HEK293T (cell line): ENCODE measurements around the gene COMMD3.

ENCODE experiments used
- ARNT ChIP-seq: fragments of 450-650 bp; IDR thresholded peaks from 2 replicates; pipeline ENCODE4 v1.6.1; 2017; ENCODE audit warnings: mild to moderate bottlenecking
- BHLHE40 ChIP-seq: fragments of 450-650 bp; IDR thresholded peaks from 2 replicates; pipeline ENCODE4 v1.6.1; 2016; ENCODE audit warnings: mild to moderate bottlenecking, moderate library complexity, borderline replicate concordance
- FOXA1 ChIP-seq: fragments of 450-650 bp; IDR thresholded peaks from 2 replicates; pipeline ENCODE4 v1.6.1; 2016; ENCODE audit warnings: mild to moderate bottlenecking
- FOXK2 ChIP-seq: fragments of 450-650 bp; IDR thresholded peaks from 2 replicates; pipeline ENCODE4 v1.6.1; 2016; ENCODE audit warnings: mild to moderate bottlenecking
- FOXM1 ChIP-seq: fragments of 450-650 bp; IDR thresholded peaks from 2 replicates; pipeline ENCODE4 v1.6.1; 2017; ENCODE audit warnings: mild to moderate bottlenecking, borderline replicate concordance
- HDGF ChIP-seq: fragments of 450-650 bp; IDR thresholded peaks from 2 replicates; pipeline ENCODE4 v1.6.1; 2017; ENCODE audit warnings: antibody characterized with exemption, borderline replicate concordance
- L3MBTL2 ChIP-seq: fragments of 450-650 bp; conservative IDR thresholded peaks from 2 replicates; pipeline ENCODE4 v1.6.1; 2016; ENCODE audit warnings: mild to moderate bottlenecking
- NFRKB ChIP-seq: fragments of 450-650 bp; IDR thresholded peaks from 2 replicates; pipeline ENCODE4 v1.6.1; 2016; ENCODE audit warnings: mild to moderate bottlenecking, moderate library complexity
- SP1 ChIP-seq: fragments of 450-650 bp; IDR thresholded peaks from 2 replicates; pipeline ENCODE4 v1.6.1; 2017
- SUZ12 ChIP-seq: fragments of 450-650 bp; IDR thresholded peaks from 2 replicates; pipeline ENCODE4 v1.6.1; 2016; ENCODE audit warnings: mild to moderate bottlenecking
- TARDBP ChIP-seq: fragments of 450-650 bp; IDR thresholded peaks from 2 replicates; pipeline ENCODE4 v1.6.1; 2016
- ZNF384 ChIP-seq: fragments of 450-650 bp; IDR thresholded peaks from 2 replicates; pipeline ENCODE4 v1.6.1; 2016
- TF ChIP-seq, protein P1 (sequence below): fragments of 450-650 bp; IDR thresholded peaks from 2 replicates; pipeline ENCODE4 v1.6.1; 2016

GRCh38 chr10:22334414-22335172, 18.4 kb downstream of the COMMD3 start:
- TF ChIP-seq SUZ12 (no peak), FOXM1 (no peak), FOXK2 (no peak), L3MBTL2 (no peak), ZNF384 (no peak), HDGF (no peak), NFRKB (no peak), SP1 (no peak), TARDBP (no peak), FOXA1 (no peak), ARNT (no peak), BHLHE40 (no peak)
- TF ChIP-seq, protein P1, sequence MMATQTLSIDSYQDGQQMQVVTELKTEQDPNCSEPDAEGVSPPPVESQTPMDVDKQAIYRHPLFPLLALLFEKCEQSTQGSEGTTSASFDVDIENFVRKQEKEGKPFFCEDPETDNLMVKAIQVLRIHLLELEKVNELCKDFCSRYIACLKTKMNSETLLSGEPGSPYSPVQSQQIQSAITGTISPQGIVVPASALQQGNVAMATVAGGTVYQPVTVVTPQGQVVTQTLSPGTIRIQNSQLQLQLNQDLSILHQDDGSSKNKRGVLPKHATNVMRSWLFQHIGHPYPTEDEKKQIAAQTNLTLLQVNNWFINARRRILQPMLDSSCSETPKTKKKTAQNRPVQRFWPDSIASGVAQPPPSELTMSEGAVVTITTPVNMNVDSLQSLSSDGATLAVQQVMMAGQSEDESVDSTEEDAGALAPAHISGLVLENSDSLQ: no peak
